Head of caudate nucleus (tissue), 42 donors: ENCODE measurements around the gene ARL14.

Experiments
- DNase-seq, 42 donors: peaks; one replicate each; pipeline versions ENCODE4 v3.0.0 to v3.0.0-alpha.2; 2020 to 2021; ENCODE audit warnings: mixed read lengths in 7 of 42
- intact Hi-C: fragments of 100-400 bp; cut with DNase I; formaldehyde crosslinking; loops from one replicate; pipeline ENCODE4 v1.15.0; 2022

The ARL14 gene

DNA sequence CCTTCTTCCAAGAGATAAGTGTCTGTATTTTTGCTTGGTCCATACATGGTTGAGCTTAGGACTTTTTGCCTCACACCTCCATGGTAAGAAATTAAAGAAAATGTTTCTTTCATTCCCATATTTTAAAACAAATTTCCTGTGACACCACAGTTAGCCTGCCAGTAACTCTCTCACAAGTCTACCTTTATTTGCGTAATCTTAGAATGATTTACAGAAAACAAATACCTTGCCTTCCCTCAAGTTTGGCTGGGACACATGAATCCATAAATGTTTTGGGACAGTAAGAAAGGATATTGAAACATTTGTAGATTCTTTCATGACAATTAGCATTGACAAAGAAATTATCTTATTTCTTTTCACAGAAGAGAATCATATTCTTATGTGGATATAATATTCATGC is 3.8 kb upstream of the ARL14 start:
- DNase-seq, result no peak
- intact Hi-C loops, result no loop called here

GRCh38 chr3:160675566-160676124 is 1.3 kb upstream of the ARL14 start:
- DNase-seq, result no peak
- intact Hi-C loops, result no loop called here

DNA sequence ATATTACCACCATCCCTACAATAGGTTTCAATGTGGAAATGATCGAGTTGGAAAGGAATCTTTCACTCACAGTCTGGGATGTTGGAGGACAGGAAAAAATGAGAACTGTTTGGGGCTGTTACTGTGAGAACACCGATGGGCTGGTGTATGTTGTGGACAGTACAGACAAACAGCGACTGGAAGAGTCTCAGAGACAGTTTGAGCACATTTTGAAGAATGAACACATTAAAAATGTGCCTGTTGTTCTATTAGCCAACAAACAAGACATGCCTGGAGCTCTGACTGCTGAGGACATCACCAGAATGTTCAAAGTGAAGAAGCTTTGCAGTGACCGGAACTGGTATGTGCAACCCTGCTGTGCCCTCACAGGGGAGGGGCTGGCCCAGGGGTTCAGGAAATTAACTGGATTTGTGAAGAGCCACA is 510 bp downstream of the ARL14 start:
- DNase-seq, result no peak
- intact Hi-C loops, result no loop called here

DNA sequence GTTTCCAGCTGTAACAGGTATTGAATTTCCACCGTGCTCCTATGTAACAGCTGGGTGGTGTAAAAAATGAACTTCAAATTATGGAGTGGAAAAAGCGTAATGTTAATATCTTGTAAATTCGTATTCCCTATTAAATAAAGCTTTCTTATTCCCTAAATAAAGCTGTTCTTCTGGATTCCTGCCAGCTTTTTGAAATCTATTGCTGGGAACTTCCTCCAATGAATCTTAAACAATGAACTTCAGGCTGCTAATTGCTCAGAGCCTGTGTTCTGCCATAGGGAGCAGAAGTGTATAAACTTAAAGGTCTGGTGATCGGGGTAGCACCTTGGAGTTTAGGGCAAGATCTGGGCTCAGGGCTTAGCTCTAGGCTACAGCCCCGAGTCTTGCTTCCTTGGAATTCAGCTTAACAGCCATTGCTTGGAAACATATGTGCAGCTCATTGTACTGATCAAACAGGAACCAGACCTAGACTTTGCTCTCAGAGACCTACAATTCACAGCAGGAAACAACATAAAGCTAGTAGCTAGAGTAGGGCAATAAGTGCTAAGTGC is 1.4 kb downstream of the ARL14 start:
- no peak for DNase-seq
- intact Hi-C loops, result no loop called here

DNA sequence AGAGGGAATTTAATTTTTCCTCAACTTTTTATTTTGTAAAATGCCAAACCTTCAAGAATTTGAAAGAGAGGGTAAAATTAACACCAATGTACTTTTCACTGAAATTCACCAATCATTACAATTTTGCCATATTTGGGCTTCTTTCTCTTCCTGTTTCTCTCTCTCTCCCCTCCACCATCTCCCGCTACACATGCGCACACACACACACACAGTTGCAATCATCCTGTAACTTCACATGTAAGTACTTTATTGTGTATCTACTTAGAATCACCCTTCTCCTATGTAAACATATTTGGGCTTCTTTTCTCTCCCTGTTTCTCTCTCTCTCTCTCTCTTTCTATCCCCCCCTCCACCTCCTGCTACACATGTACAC is 7.4 kb downstream of the ARL14 start:
- intact Hi-C loops, result no loop called here

DNA sequence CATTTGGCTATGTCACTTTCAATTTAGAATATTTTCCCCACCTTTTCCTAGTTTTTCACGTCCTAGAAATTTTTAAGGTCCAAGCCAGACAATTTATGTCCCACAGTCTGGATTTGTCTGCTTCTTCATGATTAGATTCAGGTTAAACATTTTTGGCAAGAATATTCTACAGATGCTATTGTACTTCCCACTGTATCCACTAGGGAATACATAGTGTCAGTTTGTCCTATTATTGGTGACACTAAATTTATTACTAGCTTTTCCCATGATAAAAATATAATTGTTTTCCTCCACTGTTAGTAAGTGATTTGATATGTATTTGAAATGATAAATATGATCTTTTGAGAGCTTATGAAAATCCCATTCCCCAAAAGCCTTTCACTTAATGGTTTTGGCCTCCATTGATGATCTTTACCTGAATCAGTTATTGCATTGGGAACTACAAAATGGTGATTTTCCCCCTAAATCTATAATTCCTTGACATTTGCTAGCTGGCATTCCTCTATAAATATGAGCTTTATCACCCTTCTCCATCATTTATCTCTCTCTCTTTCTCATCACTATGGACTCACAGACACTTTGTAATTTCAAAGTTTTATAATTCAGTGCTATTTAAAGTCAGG is 8.3 kb downstream of the ARL14 start:
- intact Hi-C loops, result no loop called here
- no peak for DNase-seq

More for the DNA sequence above, 7.4 kb downstream of the ARL14 start:
- DNase-seq, result no peak

GRCh38 chr3:160686955-160687535 is 10.1 kb downstream of the ARL14 start:
- no peak for DNase-seq
- intact Hi-C loops, result no loop called here

GRCh38 chr3:160691151-160691550 is 14.2 kb downstream of the ARL14 start:
- DNase-seq, result no peak
- intact Hi-C loops, result no loop called here

DNA sequence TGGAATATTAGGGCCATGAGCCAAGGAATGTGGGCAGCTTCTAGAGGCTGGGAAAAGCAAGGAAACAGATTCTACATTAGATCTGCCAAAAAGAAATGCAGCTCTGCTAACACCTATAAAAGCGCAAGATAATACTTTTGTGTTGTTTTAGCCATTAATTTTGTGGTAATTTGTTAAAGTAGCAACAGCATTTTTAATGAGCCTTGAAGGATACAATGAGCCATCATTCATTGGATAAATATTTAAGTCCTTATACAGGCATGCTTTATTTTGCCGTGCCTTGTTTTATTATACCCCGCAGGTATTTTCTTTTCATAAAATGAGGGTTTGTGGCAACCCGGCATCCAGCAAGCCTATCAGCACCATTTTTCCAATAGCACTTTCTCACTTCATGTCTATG is 15.0 kb downstream of the ARL14 start:
- DNase-seq, result no peak
- intact Hi-C loops, result no loop called here

GRCh38 chr3:160693191-160693590 is 16.2 kb downstream of the ARL14 start:
- intact Hi-C loops, result no loop called here

DNA sequence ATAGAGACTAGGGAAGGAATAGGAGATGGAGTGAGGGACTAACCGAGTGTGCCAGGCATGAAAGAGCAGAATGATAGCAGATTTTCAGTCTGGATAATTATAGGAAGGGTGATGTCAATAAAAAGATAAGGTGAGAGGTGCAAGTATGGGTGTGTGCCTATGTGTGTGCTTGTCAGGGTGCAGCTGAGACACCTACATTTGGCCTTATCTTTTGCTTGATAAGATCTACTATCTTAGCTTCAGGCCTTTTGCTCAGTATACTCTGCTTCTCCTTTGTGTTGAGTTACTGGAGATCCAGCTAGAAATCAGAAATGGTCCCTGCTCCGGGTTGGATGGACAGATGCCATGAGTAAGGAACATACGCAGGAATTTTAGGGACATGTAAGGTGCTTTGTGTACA is 17.4 kb downstream of the ARL14 start:
- no peak for DNase-seq
- intact Hi-C loops, result no loop called here

More at GRCh38 chr3:160693191-160693590, 16.2 kb downstream of the ARL14 start:
- no peak for DNase-seq

GRCh38 chr3:160695003-160695402 is 18.0 kb downstream of the ARL14 start:
- intact Hi-C loops, result no loop called here
- no peak for DNase-seq

GRCh38 chr3:160695915-160696327 is 19.0 kb downstream of the ARL14 start:
- intact Hi-C loops, result no loop called here
- DNase-seq, result no peak

DNA sequence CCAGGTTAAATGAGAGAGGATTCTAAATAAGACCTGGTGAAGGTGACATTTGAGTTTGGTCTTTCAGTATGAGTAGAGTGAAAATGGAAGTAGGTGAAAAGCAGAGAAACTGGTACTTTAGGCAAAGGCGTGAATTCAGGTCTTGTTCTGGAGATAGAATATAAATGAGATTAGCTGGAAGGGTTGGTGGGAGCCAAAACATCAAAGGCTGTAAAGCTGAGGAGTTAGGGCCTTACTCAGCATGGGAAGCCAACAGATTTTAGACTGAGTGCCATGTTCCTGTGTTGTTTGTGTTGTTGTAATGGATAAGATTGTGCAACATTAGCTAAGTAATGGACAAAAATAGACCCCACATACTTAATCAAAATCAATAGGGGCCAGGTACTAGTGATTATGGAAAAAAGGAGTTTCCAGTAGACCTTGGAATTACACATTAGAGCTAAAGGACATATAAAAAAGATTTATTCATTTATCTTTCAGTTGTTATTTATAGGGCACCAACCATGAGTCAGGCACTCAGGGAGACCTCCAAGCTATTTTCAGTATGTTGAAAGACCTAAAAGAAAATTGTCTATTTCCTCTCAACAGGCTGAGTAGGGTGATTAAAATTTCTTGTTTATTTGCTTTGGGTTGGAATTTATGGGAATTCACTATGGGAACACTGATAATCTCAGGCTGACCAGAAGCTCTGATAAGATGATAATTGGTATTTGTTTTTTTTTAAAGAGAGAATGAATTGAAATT is 20.8 kb downstream of the ARL14 start:
- intact Hi-C loops, result no loop called here
- no peak for DNase-seq

DNA sequence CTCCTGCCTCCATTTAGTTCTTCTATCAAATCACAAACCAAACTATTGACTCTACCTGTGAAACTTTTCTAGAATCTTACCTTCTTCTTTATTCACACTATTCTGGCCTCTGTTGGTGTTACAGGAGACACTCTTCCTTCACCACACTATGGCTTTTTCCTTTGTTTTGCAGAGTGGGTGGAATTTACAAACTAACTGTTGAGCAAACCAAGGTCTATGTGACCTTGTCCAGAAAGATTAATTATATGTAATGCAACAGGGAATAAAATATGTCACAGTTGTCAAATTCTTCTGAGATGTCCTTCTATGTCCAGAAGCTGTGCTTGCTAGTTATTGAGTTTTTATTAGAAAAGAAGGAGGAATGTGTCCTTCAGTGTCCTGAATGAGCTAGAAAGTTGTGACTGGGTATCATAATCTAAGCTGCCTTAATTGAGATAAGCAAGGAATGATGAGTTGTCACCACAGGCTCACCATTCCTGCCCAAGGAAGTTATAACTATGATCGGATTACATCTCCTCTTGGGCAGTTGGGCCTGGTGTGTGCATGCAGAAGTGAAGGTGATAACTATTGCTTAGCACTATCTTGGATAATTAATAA is 21.7 kb downstream of the ARL14 start:
- DNase-seq, result no peak
- intact Hi-C loops, result no loop called here

DNA sequence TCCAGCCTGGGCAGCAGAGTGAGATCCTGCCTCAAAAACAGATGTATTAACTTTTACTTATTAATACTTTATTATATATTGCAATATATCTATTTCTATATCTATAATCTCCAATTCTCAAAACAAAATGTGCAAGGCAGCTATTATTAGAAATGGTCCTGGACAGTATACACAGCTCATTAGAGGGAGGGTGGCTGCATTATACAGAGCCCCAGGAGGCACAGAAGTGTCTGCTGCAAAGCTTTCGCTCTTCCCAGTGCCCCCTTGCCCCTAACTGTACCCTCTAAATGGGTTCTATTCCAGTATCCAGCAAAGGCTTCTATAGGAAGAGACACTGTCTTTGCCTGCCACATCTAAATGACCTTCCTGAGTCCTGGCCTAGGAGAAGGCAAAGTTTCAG is 24.5 kb downstream of the ARL14 start:
- intact Hi-C loops, result loop anchor here (10.0 kb wide), 1 partner anchor 723 kb away; no protein-coding TSS in a partner anchor
- no peak for DNase-seq

- intact Hi-C loops, result loop anchor here (10.0 kb wide), 1 partner anchor 723 kb away; no protein-coding TSS in a partner anchor
- no peak for DNase-seq
Observed at GRCh38 chr3:160702290-160702689, 25.3 kb downstream of the ARL14 start.

DNA sequence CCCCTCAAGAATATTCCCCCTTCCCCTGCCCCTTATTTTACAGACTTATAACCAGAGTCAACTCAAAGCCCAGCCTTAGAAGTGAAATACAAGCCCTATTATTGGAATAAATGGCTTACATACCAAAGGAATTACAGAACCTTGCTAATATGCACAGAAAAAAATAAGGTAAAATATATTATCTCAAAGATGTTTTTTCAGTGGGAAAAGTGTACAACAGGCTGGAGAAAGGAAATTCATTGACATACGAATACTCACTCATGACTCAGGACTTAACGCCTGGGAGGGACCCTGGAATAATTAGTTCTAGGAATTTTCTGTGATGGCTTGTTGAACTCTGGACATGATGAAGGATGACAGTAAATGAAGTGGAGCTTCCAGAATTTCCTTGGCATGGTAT is 27.0 kb downstream of the ARL14 start:
- DNase-seq, result no peak
- intact Hi-C loops, result loop anchor here (10.0 kb wide), 1 partner anchor 721 kb away; no protein-coding TSS in a partner anchor

DNA sequence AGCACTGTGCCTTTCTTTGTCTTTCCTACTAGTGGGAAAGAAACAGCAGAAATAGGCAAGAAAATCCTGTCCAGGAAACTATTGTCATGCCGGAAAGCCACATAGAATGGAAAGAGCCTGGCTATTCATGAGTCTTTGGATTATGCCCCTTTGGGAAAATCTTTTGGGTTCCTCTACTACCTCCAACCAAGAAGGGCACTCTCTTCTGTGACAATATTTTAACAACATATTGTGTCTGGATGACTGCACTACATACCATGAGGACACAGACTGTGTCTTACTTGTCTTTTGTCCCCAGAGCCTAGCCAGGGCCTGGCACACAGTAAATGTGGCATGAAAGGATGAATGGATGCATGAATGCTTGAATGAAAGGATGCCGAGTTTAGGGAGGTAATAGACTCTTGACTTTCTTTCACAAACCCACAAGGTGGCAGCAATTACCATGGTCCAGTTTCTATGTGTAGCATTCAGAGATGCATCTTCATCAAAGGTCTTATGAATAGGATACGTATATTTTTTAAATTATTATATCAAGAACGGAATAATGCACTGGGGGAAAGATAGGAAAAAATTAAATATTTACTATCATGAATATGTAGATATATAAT is 30.3 kb downstream of the ARL14 start:
- intact Hi-C loops, result loop anchor here (5.0 to 10.0 kb wide), 2 partner anchors 235 to 718 kb away; no protein-coding TSS in a partner anchor
- DNase-seq, result peak in 31 of 42 donors; percentile 8 to 75 (median 53)
